Tibial nerve (tissue), 3 donors: ENCODE measurements around the gene PAX8.

Source experiments
- CTCF ChIP-seq, 5 experiments: fragments of 200-600 bp in 3 of 5; fragments of 450-650 bp in 2 of 5; sonication (generic) in 3 of 5; IDR thresholded peaks; one replicate each; pipeline ENCODE4 v1.5.1; 2016 to 2019; ENCODE audit warnings: antibody characterized with exemption in 5 of 5, mild to moderate bottlenecking in 3 of 5, moderate library complexity in 2 of 5
- POLR2A ChIP-seq, 2 donors: fragments of 450-650 bp; IDR thresholded peaks; one replicate each; pipeline ENCODE4 v1.6.1; 2017; ENCODE audit warnings: antibody characterized with exemption in 2 of 2, mild to moderate bottlenecking in 2 of 2, moderate library complexity in 2 of 2

GRCh38 chr2:113196839-113197238 is 81.9 kb downstream of the PAX8 start:
- no peak for TF ChIP-seq CTCF (IDR thresholded peaks at IDR 0.05)
- no peak for TF ChIP-seq POLR2A (IDR thresholded peaks at IDR 0.05)
